H1 (cell line): ENCODE measurements around the gene TRABD. TPM values are rescaled to one million over a fixed set of nuclear protein-coding genes. Genes with fewer than 3 reads are reported as not detected.

ENCODE experiments used
- CTCF ChIA-PET: fragments of 300-600 bp; sonication (Branson Sonifier 250); formaldehyde crosslinking; loops from one replicate; lab custom pipeline; 2021; ENCODE audit not compliant: partially characterized antibody; lab: Charles Lee
- POLR2A ChIA-PET: fragments of 300-600 bp; sonication (Branson Sonifier 250); formaldehyde crosslinking; loops from one replicate; lab custom pipeline; 2021; ENCODE audit warnings: inconsistent platforms; ENCODE audit not compliant: partially characterized antibody; lab: Charles Lee
- DNase-seq, 2 experiments: peaks; one replicate each; pipeline versions ENCODE4 v3.0.0 to v3.0.0-alpha.2; 2010 to 2022; ENCODE audit warnings: low spot score in 2 of 2, low read depth in 1 of 2, mixed read lengths in 1 of 2
- FAIRE-seq: peaks from 2 replicates; lab custom pipeline; 2011; peaks lifted over from hg19 to GRCh38; lab: Jason Lieb, UNC
- H2AFZ ChIP-seq: 2 replicates; pipeline ENCODE4 v1.8.1; 2012; ENCODE audit warnings: low read length, inconsistent platforms
- H2AK5ac ChIP-seq: 2 replicates; pipeline ENCODE4 v1.6.1; 2013; ENCODE audit warnings: low read depth, low read length
- H2BK120ac ChIP-seq: replicated peaks from 2 replicates; pipeline ENCODE3; 2013; ENCODE audit warnings: low read depth, low read length, inconsistent platforms
- H2BK12ac ChIP-seq: 2 replicates; pipeline ENCODE4 v1.6.1; 2013; ENCODE audit warnings: low read depth, low read length
- H2BK15ac ChIP-seq: 2 replicates; pipeline ENCODE4 v1.6.1; 2013; ENCODE audit warnings: low read length
- H2BK20ac ChIP-seq: 2 replicates; pipeline ENCODE4 v1.6.1; 2013; ENCODE audit warnings: low read length
- H2BK5ac ChIP-seq: 2 replicates; pipeline ENCODE4 v1.6.1; 2013; ENCODE audit warnings: low read depth, low read length
- H3K14ac ChIP-seq: 2 replicates; pipeline ENCODE4 v1.6.1; 2013; ENCODE audit warnings: inconsistent platforms; ENCODE audit not compliant: insufficient read length
- H3K18ac ChIP-seq: 2 replicates; pipeline ENCODE4 v1.6.1; 2013; ENCODE audit warnings: low read length; ENCODE audit errors: extremely low read depth
- H3K23ac ChIP-seq: 2 replicates; pipeline ENCODE4 v1.6.1; 2013; ENCODE audit warnings: inconsistent platforms; ENCODE audit not compliant: insufficient read length
- H3K23me2 ChIP-seq: 2 replicates; pipeline ENCODE4 v1.6.1; 2013; ENCODE audit warnings: low read depth, low read length
- H3K27ac ChIP-seq: 2 replicates; pipeline ENCODE4 v1.6.1; 2011; ENCODE audit warnings: low read depth, low read length, inconsistent platforms
- H3K27me3 ChIP-seq, 4 experiments: replicated peaks in 1 of 4; 1 replicate in 1 of 4; 2 replicates in 3 of 4; pipeline versions ENCODE4 v1.6.1 to v1.8.1; 2011 to 2013; ENCODE audit warnings: low read length in 3 of 4, mild to moderate bottlenecking in 3 of 4, inconsistent platforms in 2 of 4, mixed read lengths in 2 of 4, moderate library complexity in 1 of 4; ENCODE audit not compliant: control insufficient read depth in 3 of 4, insufficient read depth in 3 of 4; ENCODE audit errors: extremely low read depth in 1 of 4
- H3K36me3 ChIP-seq, 4 experiments: 2 replicates each; pipeline versions ENCODE4 v1.6.1 to v1.8.1; 2011 to 2013; ENCODE audit warnings: mild to moderate bottlenecking in 4 of 4, low read length in 3 of 4, moderate library complexity in 2 of 4, control low read depth in 1 of 4, inconsistent platforms in 1 of 4; ENCODE audit not compliant: insufficient read depth in 4 of 4, control insufficient read depth in 2 of 4
- H3K4ac ChIP-seq: replicated peaks from 2 replicates; pipeline ENCODE3; 2013; ENCODE audit warnings: low read length, low read depth, mixed read lengths, inconsistent platforms; ENCODE audit not compliant: insufficient read length
- H3K4me1 ChIP-seq, 4 experiments: replicated peaks in 1 of 4; 1 replicate in 1 of 4; 2 replicates in 3 of 4; pipeline versions ENCODE4 v1.6.1 to v1.8.1; 2011 to 2013; ENCODE audit warnings: low read length in 3 of 4, inconsistent platforms in 2 of 4, mixed read lengths in 1 of 4; ENCODE audit not compliant: insufficient read depth in 4 of 4, control insufficient read depth in 3 of 4
- H3K4me2 ChIP-seq, 2 experiments: 2 replicates each; pipeline versions ENCODE4 v1.6.1 to v1.8.1; 2011 to 2013; ENCODE audit warnings: low read depth in 2 of 2, low read length in 2 of 2, control low read depth in 1 of 2, inconsistent platforms in 1 of 2, mild to moderate bottlenecking in 1 of 2; ENCODE audit not compliant: insufficient read depth in 1 of 2
- H3K4me3 ChIP-seq, 4 experiments: fragments of 200-600, 300-600 bp in 1 of 4; sonication (generic), shearing (Covaris generic), sonication (Bioruptor Twin) in 1 of 4; 2 replicates each; pipeline versions ENCODE4 v1.5.1 to v1.8.1; 2011 to 2016; ENCODE audit warnings: low read length in 4 of 4, low read depth in 3 of 4, control low read depth in 2 of 4, inconsistent platforms in 2 of 4, mild to moderate bottlenecking in 2 of 4, mixed read lengths in 1 of 4, moderate library complexity in 1 of 4; ENCODE audit not compliant: insufficient read depth in 2 of 4; ENCODE audit errors: extremely low read depth in 1 of 4
- H3K56ac ChIP-seq: replicated peaks from 2 replicates; pipeline ENCODE3; 2013; ENCODE audit warnings: low read depth, mild to moderate bottlenecking, mixed read lengths, low read length, inconsistent platforms; ENCODE audit not compliant: insufficient read length
- H3K79me1 ChIP-seq: 2 replicates; pipeline ENCODE4 v1.6.1; 2013; ENCODE audit warnings: low read depth, low read length, control low read depth
- H3K79me2 ChIP-seq, 2 experiments: 2 replicates each; pipeline versions ENCODE4 v1.6.1 to v1.8.1; 2012 to 2013; ENCODE audit warnings: low read length in 2 of 2, mild to moderate bottlenecking in 2 of 2, inconsistent platforms in 1 of 2; ENCODE audit not compliant: insufficient read depth in 2 of 2, control insufficient read depth in 1 of 2
- H3K9ac ChIP-seq, 4 experiments: replicated peaks in 1 of 4; 1 replicate in 1 of 4; 2 replicates in 3 of 4; pipeline versions ENCODE4 v1.6.1 to v1.8.1; 2011 to 2013; ENCODE audit warnings: low read depth in 3 of 4, low read length in 3 of 4, control low read depth in 2 of 4, mild to moderate bottlenecking in 2 of 4, moderate library complexity in 2 of 4, inconsistent platforms in 1 of 4; ENCODE audit errors: extremely low read depth in 1 of 4
- H3K9me3 ChIP-seq, 2 experiments: 2 replicates each; pipeline versions ENCODE4 v1.6.1 to v1.8.1; 2012 to 2013; ENCODE audit warnings: mild to moderate bottlenecking in 2 of 2, moderate library complexity in 2 of 2, control low read depth in 1 of 2, inconsistent platforms in 1 of 2, low read depth in 1 of 2, low read length in 1 of 2, mixed read lengths in 1 of 2; ENCODE audit not compliant: insufficient read depth in 2 of 2
- H4K20me1 ChIP-seq, 2 experiments: replicated peaks in 1 of 2; 2 replicates each; pipeline versions ENCODE3 to v1.8.1; 2011 to 2013; ENCODE audit warnings: inconsistent platforms in 2 of 2, low read length in 2 of 2, mild to moderate bottlenecking in 1 of 2; ENCODE audit not compliant: insufficient read depth in 2 of 2, control insufficient read depth in 1 of 2
- H4K5ac ChIP-seq: 2 replicates; pipeline ENCODE4 v1.6.1; 2013; ENCODE audit warnings: low read length, low read depth, mixed read lengths, inconsistent platforms; ENCODE audit not compliant: insufficient read length
- H4K8ac ChIP-seq: 2 replicates; pipeline ENCODE4 v1.8.0; 2013; ENCODE audit warnings: mild to moderate bottlenecking, moderate library complexity, low read length, inconsistent platforms; ENCODE audit not compliant: insufficient read depth; ENCODE audit errors: extremely low read depth
- H4K91ac ChIP-seq: replicated peaks from 2 replicates; pipeline ENCODE3; 2013; ENCODE audit warnings: low read length, mixed read lengths, inconsistent platforms; ENCODE audit not compliant: insufficient read length
- EGR1 ChIP-seq: IDR thresholded peaks from 2 replicates; pipeline ENCODE4 v1.6.1; 2011; ENCODE audit warnings: low read depth, low read length, borderline replicate concordance
- PHF8 ChIP-seq: fragments of 200-600 bp; sonication (generic); conservative IDR thresholded peaks from 2 replicates; pipeline ENCODE4 v1.7.1; 2012; ENCODE audit warnings: low read depth, mild to moderate bottlenecking, inconsistent platforms, low read length, moderate library complexity
- SUZ12 ChIP-seq: fragments of 200-600 bp; sonication (generic); IDR thresholded peaks from 2 replicates; pipeline ENCODE4 v1.6.1; 2012; ENCODE audit warnings: mild to moderate bottlenecking, inconsistent platforms, low read length, moderate library complexity, mixed read lengths
- WGBS, 2 experiments: shearing (Covaris generic) in 1 of 2; methylation state at CpG; one replicate each; pipeline versions ENCODE4 v1.1.6 to v1.1.7; 2013 to 2015; ENCODE audit warnings: low lambda C conversion rate in 2 of 2, mixed read lengths in 2 of 2, inconsistent platforms in 1 of 2, low coverage in 1 of 2, missing lambda C conversion rate in 1 of 2; ENCODE audit not compliant: insufficient replicate concordance in 2 of 2, insufficient coverage in 1 of 2, insufficient read length in 1 of 2; ENCODE audit errors: extremely low coverage in 1 of 2, missing lambda C conversion rate in 1 of 2; 5-methylcytosine and 5-hydroxymethylcytosine counted together
- polyA plus RNA-seq, 7 experiments: library from polyadenylated mRNA; depleted of rRNA in 3 of 7; stranded (reverse) in 5 of 7; unstranded in 2 of 7; fragments of >200 nt in 5 of 7; fragments of 200-250 nt in 2 of 7; gene quantifications; 1 replicate in 5 of 7; 2 replicates in 1 of 7; 4 replicates in 1 of 7; pipeline versions ENCODE4 v1.2.1 to v1.2.3, GENCODE V29; 2011 to 2013; ENCODE audit warnings: missing spikeins in 2 of 7, mixed read lengths in 2 of 7
- total RNA-seq: library from RNA; stranded (reverse); fragmentation: NEBNext Ultra II Directional; extraction: Animal tissue kit (Norgen Biotek cat#: 25700); gene quantifications from 2 replicates; pipeline ENCODE4 v1.2.1, GENCODE V29; 2021

TRABD gene
- total and polyA plus RNA-seq, 2 of the 8 experiments (the other 6 are each of a cell fraction or from before 2014, with no cell fraction given), result 44.2 to 57.5 TPM

DNA sequence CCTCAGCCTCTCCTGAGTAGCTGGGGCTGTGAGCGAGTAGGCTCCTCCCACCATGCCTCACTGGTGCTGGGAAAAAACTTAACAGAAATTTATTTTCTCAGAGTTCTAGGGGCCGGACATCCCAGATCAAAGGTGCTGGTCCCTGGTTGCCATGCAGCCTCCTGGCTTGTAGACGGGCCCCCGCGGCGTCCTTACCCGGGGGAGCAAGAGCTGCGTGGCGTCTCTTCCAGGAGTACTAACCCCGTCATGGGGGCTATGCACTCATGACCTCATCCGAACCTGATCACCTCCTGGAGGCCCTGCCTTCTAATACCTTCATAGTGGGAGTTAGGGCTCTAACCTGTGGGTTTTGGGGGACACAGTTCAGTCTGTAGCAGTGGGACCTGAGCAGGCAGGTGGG is 2.6 kb downstream of the TRABD start:
- Histone ChIP-seq H2BK120ac (no peak overlapping the region), H2BK12ac (no peak overlapping the region), H2BK15ac (no peak overlapping the region), H4K8ac (no peak overlapping the region), H3K9me3 (no peaks in the 10 kb centered on the region), H3K79me1 (peaks cover 12% of the 10 kb centered on the region), H2AFZ (no peak overlapping the region), H3K4me3 (no peak overlapping the region), H4K20me1 (peaks cover 21 to 28% of the 10 kb centered on the region in 2 experiments), H2BK5ac (no peak overlapping the region), H4K91ac (no peak overlapping the region), H3K14ac (no peak overlapping the region), H3K56ac (no peak overlapping the region), H3K4me1 (peaks cover 2 to 34% (median 17%) of the 10 kb centered on the region in 4 experiments; a peak in 6 of 7 replicates), H3K79me2 (peaks cover 0 to 23% of the 10 kb centered on the region in 2 experiments; a peak in 1 of 4 replicates), H2AK5ac (no peak overlapping the region), H3K4ac (no peak overlapping the region), H3K9ac (no peak overlapping the region), H3K36me3 (no peaks in the 10 kb centered on the region), H3K18ac (no peak overlapping the region), H3K23ac (no peak overlapping the region), H3K23me2 (peaks cover 8% of the 10 kb centered on the region; the same call in 1 of the 2 replicates), H3K27me3 (peaks cover 0 to 13% (median 5%) of the 10 kb centered on the region in 4 experiments; a peak in 3 of 7 replicates), H2BK20ac (no peak overlapping the region), H3K27ac (no peak overlapping the region), H3K4me2 (no peak overlapping the region), H4K5ac (no peak overlapping the region)
- WGBS, 2 experiments, result 94% methylated on average over 11 of the region's 11 CpGs; no CpG with 5 or more reads in 1 of the 2 experiments
- DNase-seq, result no peak
- POLR2A ChIA-PET, result interaction anchor here (0.6 to 1.4 kb wide), 2 partner anchors 17 to 259 kb away, joined by 4 read pairs; no protein-coding TSS in a partner anchor
- CTCF ChIA-PET, result interaction anchor here (1.1 to 4.4 kb wide), 3 partner anchors 16 to 129 kb away, joined by 3 to 21 read pairs (median 4); no protein-coding TSS in a partner anchor
- FAIRE-seq, result no peak
- TF ChIP-seq PHF8, result no peak
- no peak for TF ChIP-seq EGR1
- no peak for TF ChIP-seq SUZ12
